Measurements from ENCODE around the gene MYO6. TPM values are rescaled to one million over a fixed set of nuclear protein-coding genes. Genes with fewer than 3 reads are reported as not detected.

The MYO6 gene
- total RNA-seq, 2 experiments from 2014 or later, result 0.65 to 0.67 TPM

GRCh38 chr6:75778757-75779156 is 29.7 kb downstream of the MYO6 start:
- no peaks in the 10 kb centered on the region for H3K36me3 Mint-ChIP-seq (ENCODE audit: low read depth)
- H3K9me3 Mint-ChIP-seq, result no peaks in the 10 kb centered on the region
- no peak for DNase-seq
- CTCF ChIA-PET, result interaction anchor here (1.1 kb wide), 1 partner anchor 9 kb away, joined by 3 read pairs; no protein-coding TSS in a partner anchor
- no peaks in the 10 kb centered on the region for H3K27me3 Mint-ChIP-seq
- no peak overlapping the region for H3K4me3 Mint-ChIP-seq
- H3K4me1 Mint-ChIP-seq, result no peaks in the 10 kb centered on the region
- no peak overlapping the region for H3K27ac Mint-ChIP-seq
- POLR2A ChIA-PET, result no interaction called here

GRCh38 chr6:75786152-75786551 is 37.1 kb downstream of the MYO6 start:
- Mint-ChIP-seq H3K36me3 (ENCODE audit: low read depth) (no peaks in the 10 kb centered on the region), H3K27ac (no peak overlapping the region), H3K9me3 (no peaks in the 10 kb centered on the region), H3K4me3 (no peak overlapping the region), H3K27me3 (peaks cover 6% of the 10 kb centered on the region), H3K4me1 (no peaks in the 10 kb centered on the region)
- CTCF ChIA-PET, result no interaction called here
- no peak for DNase-seq
- POLR2A ChIA-PET, result no interaction called here

- ChIA-PET CTCF (no interaction called here), POLR2A (no interaction called here)
- H3K4me3 Mint-ChIP-seq, result no peak overlapping the region
- H3K9me3 Mint-ChIP-seq, result no peaks in the 10 kb centered on the region
- H3K27ac Mint-ChIP-seq, result no peak overlapping the region
- H3K27me3 Mint-ChIP-seq, result peaks cover 6% of the 10 kb centered on the region
- H3K4me1 Mint-ChIP-seq, result no peaks in the 10 kb centered on the region
- no peak for DNase-seq
- no peaks in the 10 kb centered on the region for H3K36me3 Mint-ChIP-seq (ENCODE audit: low read depth)
Observed at GRCh38 chr6:75788894-75789293, 39.9 kb downstream of the MYO6 start.

- CTCF ChIA-PET, result no interaction called here
- POLR2A ChIA-PET, result interaction anchor here (0.6 kb wide), 1 partner anchor 9 kb away, joined by 3 read pairs; no protein-coding TSS in a partner anchor
- Mint-ChIP-seq H3K4me3 (no peak overlapping the region), H3K27ac (no peak overlapping the region), H3K36me3 (ENCODE audit: low read depth) (no peaks in the 10 kb centered on the region), H3K27me3 (peaks cover 6% of the 10 kb centered on the region), H3K4me1 (no peaks in the 10 kb centered on the region), H3K9me3 (no peaks in the 10 kb centered on the region)
- DNase-seq, result no peak
Observed at GRCh38 chr6:75791881-75792280, 42.8 kb downstream of the MYO6 start.

- no peak overlapping the region for H3K27ac Mint-ChIP-seq
- CTCF ChIA-PET, result no interaction called here
- H3K27me3 Mint-ChIP-seq, result no peaks in the 10 kb centered on the region
- DNase-seq, result no peak
- H3K36me3 Mint-ChIP-seq (ENCODE audit: low read depth), result no peaks in the 10 kb centered on the region
- no peaks in the 10 kb centered on the region for H3K4me1 Mint-ChIP-seq
- H3K4me3 Mint-ChIP-seq, result no peak overlapping the region
- no peaks in the 10 kb centered on the region for H3K9me3 Mint-ChIP-seq
- POLR2A ChIA-PET, result no interaction called here
Observed at GRCh38 chr6:75794351-75794846, 45.4 kb downstream of the MYO6 start.

GRCh38 chr6:75794954-75795739 is 46.1 kb downstream of the MYO6 start:
- Mint-ChIP-seq H3K27me3 (no peaks in the 10 kb centered on the region), H3K4me3 (no peak overlapping the region), H3K4me1 (no peaks in the 10 kb centered on the region), H3K36me3 (ENCODE audit: low read depth) (no peaks in the 10 kb centered on the region), H3K9me3 (no peaks in the 10 kb centered on the region), H3K27ac (no peak overlapping the region)
- POLR2A ChIA-PET, result no interaction called here
- CTCF ChIA-PET, result no interaction called here
- no peak for DNase-seq

GRCh38 chr6:75796723-75797122 is 47.7 kb downstream of the MYO6 start:
- Mint-ChIP-seq H3K4me1 (no peaks in the 10 kb centered on the region), H3K36me3 (ENCODE audit: low read depth) (no peaks in the 10 kb centered on the region), H3K27me3 (no peaks in the 10 kb centered on the region), H3K27ac (no peak overlapping the region), H3K9me3 (no peaks in the 10 kb centered on the region), H3K4me3 (no peak overlapping the region)
- no peak for DNase-seq
- POLR2A ChIA-PET, result no interaction called here
- CTCF ChIA-PET, result no interaction called here

GRCh38 chr6:75800133-75800532 is 51.1 kb downstream of the MYO6 start:
- no peak overlapping the region for H3K27ac Mint-ChIP-seq
- DNase-seq, result no peak
- H3K9me3 Mint-ChIP-seq, result no peaks in the 10 kb centered on the region
- no peaks in the 10 kb centered on the region for H3K4me1 Mint-ChIP-seq
- CTCF ChIA-PET, result no interaction called here
- no peak overlapping the region for H3K4me3 Mint-ChIP-seq
- H3K36me3 Mint-ChIP-seq (ENCODE audit: low read depth), result no peaks in the 10 kb centered on the region
- POLR2A ChIA-PET, result interaction anchor here (0.7 kb wide), 1 partner anchor 8 kb away, joined by 3 read pairs; no protein-coding TSS in a partner anchor
- no peaks in the 10 kb centered on the region for H3K27me3 Mint-ChIP-seq

GRCh38 chr6:75800708-75801505 is 51.9 kb downstream of the MYO6 start:
- H3K4me3 Mint-ChIP-seq, result no peak overlapping the region
- no peaks in the 10 kb centered on the region for H3K36me3 Mint-ChIP-seq (ENCODE audit: low read depth)
- no peak overlapping the region for H3K27ac Mint-ChIP-seq
- CTCF ChIA-PET, result no interaction called here
- POLR2A ChIA-PET, result interaction anchor here (0.7 kb wide), 1 partner anchor 9 kb away, joined by 3 read pairs; no protein-coding TSS in a partner anchor
- DNase-seq, result no peak
- H3K4me1 Mint-ChIP-seq, result no peaks in the 10 kb centered on the region
- H3K27me3 Mint-ChIP-seq, result no peaks in the 10 kb centered on the region
- no peaks in the 10 kb centered on the region for H3K9me3 Mint-ChIP-seq

- ChIA-PET POLR2A (no interaction called here), CTCF (no interaction called here)
- no peaks in the 10 kb centered on the region for H3K4me1 Mint-ChIP-seq
- H3K27ac Mint-ChIP-seq, result no peak overlapping the region
- H3K27me3 Mint-ChIP-seq, result no peaks in the 10 kb centered on the region
- no peaks in the 10 kb centered on the region for H3K36me3 Mint-ChIP-seq (ENCODE audit: low read depth)
- H3K9me3 Mint-ChIP-seq, result no peaks in the 10 kb centered on the region
- no peak overlapping the region for H3K4me3 Mint-ChIP-seq
- no peak for DNase-seq
Observed at GRCh38 chr6:75802366-75802765, 53.3 kb downstream of the MYO6 start.

- peaks cover 3% of the 10 kb centered on the region for H3K9me3 Mint-ChIP-seq
- no peak overlapping the region for H3K27ac Mint-ChIP-seq
- H3K4me3 Mint-ChIP-seq, result no peak overlapping the region
- H3K36me3 Mint-ChIP-seq (ENCODE audit: low read depth), result no peaks in the 10 kb centered on the region
- H3K27me3 Mint-ChIP-seq, result peaks cover 2% of the 10 kb centered on the region
- H3K4me1 Mint-ChIP-seq, result no peaks in the 10 kb centered on the region
- CTCF ChIA-PET, result no interaction called here
- DNase-seq, result no peak
- POLR2A ChIA-PET, result no interaction called here
Observed at GRCh38 chr6:75808507-75808906, 59.5 kb downstream of the MYO6 start.

- H3K9me3 Mint-ChIP-seq, result peaks cover 3% of the 10 kb centered on the region
- H3K4me1 Mint-ChIP-seq, result no peaks in the 10 kb centered on the region
- ChIA-PET CTCF (no interaction called here), POLR2A (no interaction called here)
- peaks cover 2% of the 10 kb centered on the region for H3K27me3 Mint-ChIP-seq
- DNase-seq, result no peak
- no peak overlapping the region for H3K27ac Mint-ChIP-seq
- H3K36me3 Mint-ChIP-seq (ENCODE audit: low read depth), result no peaks in the 10 kb centered on the region
- H3K4me3 Mint-ChIP-seq, result no peak overlapping the region
Observed at GRCh38 chr6:75812560-75812959, 63.5 kb downstream of the MYO6 start.

- Mint-ChIP-seq H3K4me3 (no peak overlapping the region), H3K27ac (no peak overlapping the region), H3K27me3 (peaks cover 2% of the 10 kb centered on the region), H3K4me1 (no peaks in the 10 kb centered on the region), H3K36me3 (ENCODE audit: low read depth) (no peaks in the 10 kb centered on the region), H3K9me3 (peaks cover 3% of the 10 kb centered on the region)
- POLR2A ChIA-PET, result no interaction called here
- DNase-seq, result no peak
- CTCF ChIA-PET, result no interaction called here
Observed at GRCh38 chr6:75813476-75814250, 64.6 kb downstream of the MYO6 start.
